HepG2 (cell line): Measurements from ENCODE around the gene SLC22A23. TPM values are rescaled to one million over a fixed set of nuclear protein-coding genes. Genes with fewer than 3 reads are reported as not detected.

Experiments
- BCL6 ChIP-seq: IDR thresholded peaks from 2 replicates; pipeline ENCODE4 v1.6.1; 2016; ENCODE audit warnings: missing genetic modification reagents, missing compliant biosample characterization
- CCDC6 ChIP-seq: sonication (generic); formaldehyde crosslinking; IDR thresholded peaks from 2 replicates; pipeline ENCODE4 v1.8.1; 2022; ENCODE audit warnings: mild to moderate bottlenecking, missing genetic modification reagents, moderate library complexity
- ELF3 ChIP-seq: IDR thresholded peaks from 2 replicates; pipeline ENCODE4 v1.6.1; 2016; ENCODE audit warnings: missing genetic modification reagents, missing compliant biosample characterization
- FOXO1 ChIP-seq: sonication (generic); formaldehyde crosslinking; IDR thresholded peaks from 2 replicates; pipeline ENCODE4 v1.4.0; 2020; ENCODE audit warnings: missing genetic modification reagents
- GABPB1 ChIP-seq: IDR thresholded peaks from 2 replicates; pipeline ENCODE4 v1.6.1; 2016; ENCODE audit warnings: mild to moderate bottlenecking, missing genetic modification reagents, moderate library complexity, missing compliant biosample characterization
- GATAD2A ChIP-seq: IDR thresholded peaks from 2 replicates; pipeline ENCODE4 v1.6.1; 2016
- HMG20B ChIP-seq: conservative IDR thresholded peaks from 2 replicates; pipeline ENCODE4 v1.6.1; 2016; ENCODE audit warnings: missing genetic modification reagents, missing compliant biosample characterization
- KAT8 ChIP-seq: IDR thresholded peaks from 2 replicates; pipeline ENCODE4 v1.6.1; 2016; ENCODE audit warnings: missing genetic modification reagents, missing compliant biosample characterization
- KDM2A ChIP-seq: sonication (generic); formaldehyde crosslinking; IDR thresholded peaks from 2 replicates; pipeline ENCODE4 v1.4.0; 2020; ENCODE audit warnings: low read depth, missing genetic modification reagents, borderline replicate concordance
- MIER3 ChIP-seq: IDR thresholded peaks from 2 replicates; pipeline ENCODE4 v1.6.1; 2016; ENCODE audit warnings: missing compliant biosample characterization, borderline replicate concordance
- NFKBIZ ChIP-seq: IDR thresholded peaks from 2 replicates; pipeline ENCODE4 v1.6.1; 2018; ENCODE audit warnings: missing genetic modification reagents, missing compliant biosample characterization
- SIN3A ChIP-seq: IDR thresholded peaks from 2 replicates; pipeline ENCODE4 v1.6.1; 2011; ENCODE audit warnings: low read depth, mild to moderate bottlenecking, control low read depth, low read length, borderline replicate concordance
- SOX5 ChIP-seq: IDR thresholded peaks from 2 replicates; pipeline ENCODE4 v1.6.1; 2016; ENCODE audit warnings: borderline replicate concordance
- TARDBP ChIP-seq: sonication (generic); formaldehyde crosslinking; IDR thresholded peaks from 2 replicates; pipeline ENCODE4 v1.8.0; 2022; ENCODE audit warnings: mild to moderate bottlenecking, missing genetic modification reagents
- TBX2 ChIP-seq: sonication (generic); formaldehyde crosslinking; IDR thresholded peaks from 2 replicates; pipeline ENCODE4 v1.5.0; 2020; ENCODE audit warnings: missing genetic modification reagents, mild to moderate bottlenecking, borderline replicate concordance
- TOE1 ChIP-seq: sonication (generic); formaldehyde crosslinking; IDR thresholded peaks from 2 replicates; pipeline ENCODE4 v1.4.0; 2020; ENCODE audit warnings: mild to moderate bottlenecking, missing genetic modification reagents
- ZNF12 ChIP-seq: sonication (generic); formaldehyde crosslinking; IDR thresholded peaks from 2 replicates; pipeline ENCODE4 v1.5.0; 2020; ENCODE audit warnings: missing genetic modification reagents
- ZNF292 ChIP-seq: sonication (generic); formaldehyde crosslinking; IDR thresholded peaks from 2 replicates; pipeline ENCODE4 v1.8.1; 2022; ENCODE audit warnings: mild to moderate bottlenecking, low read depth, missing genetic modification reagents, borderline replicate concordance
- ZNF543 ChIP-seq: sonication (generic); formaldehyde crosslinking; IDR thresholded peaks from 2 replicates; pipeline ENCODE4 v1.4.0; 2020; ENCODE audit warnings: mild to moderate bottlenecking, missing genetic modification reagents
- ZNF569 ChIP-seq: sonication (generic); formaldehyde crosslinking; IDR thresholded peaks from 2 replicates; pipeline ENCODE4 v1.5.0; 2020; ENCODE audit warnings: mild to moderate bottlenecking, missing genetic modification reagents, moderate library complexity, borderline replicate concordance
- ZNF576 ChIP-seq: sonication (generic); formaldehyde crosslinking; IDR thresholded peaks from 2 replicates; pipeline ENCODE4 v1.4.0; 2020; ENCODE audit warnings: mild to moderate bottlenecking, missing genetic modification reagents
- ZNF614 ChIP-seq: IDR thresholded peaks from 2 replicates; pipeline ENCODE4 v1.6.1; 2018; ENCODE audit warnings: missing biosample characterization, missing genetic modification reagents, inconsistent platforms, borderline replicate concordance
- ZNF775 ChIP-seq: sonication (generic); formaldehyde crosslinking; IDR thresholded peaks from 2 replicates; pipeline ENCODE4 v1.4.0; 2020; ENCODE audit warnings: missing genetic modification reagents, mild to moderate bottlenecking, moderate library complexity, borderline replicate concordance
- polyA plus RNA-seq, 8 experiments: library from polyadenylated mRNA; depleted of rRNA in 3 of 8; stranded (reverse) in 7 of 8; unstranded in 1 of 8; fragments of >200 nt; fragmentation: Illumina TruSeq in 4 of 8; extraction: Trizol in 4 of 8; gene quantifications; 2 replicates each; pipeline versions ENCODE4 v1.2.1 to v1.2.3, GENCODE V29; 2011 to 2016; ENCODE audit warnings: low read depth in 4 of 8, missing spikeins in 1 of 8, mixed read lengths in 1 of 8; ENCODE audit not compliant: insufficient read depth in 1 of 8
- total RNA-seq, 5 experiments: library from RNA; depleted of rRNA; stranded (reverse); fragments of >200 nt; fragmentation: Illumina TruSeq; extraction: Trizol; gene quantifications; 2 replicates each; pipeline ENCODE4 v1.2.3, GENCODE V29; 2016; ENCODE audit warnings: low read depth in 1 of 5
- TF ChIP-seq, protein P1 (sequence below): IDR thresholded peaks from 2 replicates; pipeline ENCODE4 v1.6.1; 2012; ENCODE audit warnings: inconsistent platforms
- TF ChIP-seq, protein P2 (sequence below): sonication (generic); formaldehyde crosslinking; IDR thresholded peaks from 2 replicates; pipeline ENCODE4 v1.4.0; 2020; ENCODE audit warnings: missing genetic modification reagents
- TF ChIP-seq, protein P3 (sequence below): sonication (generic); formaldehyde crosslinking; IDR thresholded peaks from 2 replicates; pipeline ENCODE4 v1.5.0; 2020; ENCODE audit warnings: mild to moderate bottlenecking, missing genetic modification reagents, moderate library complexity

SLC22A23 gene
- total and polyA plus RNA-seq, 2 of the 13 experiments (the other 11 are each of a cell fraction or from before 2014, with no cell fraction given): 11.8 to 17.5 TPM

GRCh38 chr6:3414327-3415081, 42.3 kb downstream of the SLC22A23 start (continued):
- TF ChIP-seq TBX2 (CRISPR knock-in tag) (peak; percentile 57; the same call in 1 of the 2 replicates), ELF3 (CRISPR knock-in tag) (peak; percentile 46; the same call in 1 of the 2 replicates), KDM2A (CRISPR knock-in tag) (0 out of 2 replicates have a peak, but pooled peaks have one; percentile 27), ZNF576 (CRISPR knock-in tag) (no peak), ZNF569 (CRISPR knock-in tag) (no peak), NFKBIZ (CRISPR knock-in tag) (0 out of 2 replicates have a peak, but pooled peaks have one; percentile 44), FOXO1 (CRISPR knock-in tag) (peak; percentile 25; the same call in 1 of the 2 replicates), KAT8 (CRISPR knock-in tag) (peak; percentile 16; the same call in 1 of the 2 replicates), SIN3A (peak; percentile 57; the same call in 1 of the 2 replicates), BCL6 (CRISPR knock-in tag) (peak; percentile 65; the same call in 1 of the 2 replicates), ZNF12 (CRISPR knock-in tag) (peak; percentile 45; the same call in 1 of the 2 replicates), HMG20B (CRISPR knock-in tag) (0 out of 2 replicates have a peak, but pooled peaks have one; percentile 40), CCDC6 (no peak), GATAD2A (CRISPR knock-in tag) (peak; percentile 93), TOE1 (CRISPR knock-in tag) (no peak), ZNF292 (CRISPR knock-in tag) (peak; percentile 84; the same call in 1 of the 2 replicates), GABPB1 (CRISPR knock-in tag) (no peak), TARDBP (CRISPR knock-in tag) (no peak), MIER3 (CRISPR knock-in tag) (0 out of 2 replicates have a peak, but pooled peaks have one; percentile 61), ZNF543 (CRISPR knock-in tag) (no peak), ZNF614 (no peak), ZNF775 (CRISPR knock-in tag) (no peak), SOX5 (peak; percentile 63; the same call in 1 of the 2 replicates)
- TF ChIP-seq, protein P1, sequence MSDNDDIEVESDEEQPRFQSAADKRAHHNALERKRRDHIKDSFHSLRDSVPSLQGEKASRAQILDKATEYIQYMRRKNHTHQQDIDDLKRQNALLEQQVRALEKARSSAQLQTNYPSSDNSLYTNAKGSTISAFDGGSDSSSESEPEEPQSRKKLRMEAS: peak; percentile 91
- TF ChIP-seq, protein P2, sequence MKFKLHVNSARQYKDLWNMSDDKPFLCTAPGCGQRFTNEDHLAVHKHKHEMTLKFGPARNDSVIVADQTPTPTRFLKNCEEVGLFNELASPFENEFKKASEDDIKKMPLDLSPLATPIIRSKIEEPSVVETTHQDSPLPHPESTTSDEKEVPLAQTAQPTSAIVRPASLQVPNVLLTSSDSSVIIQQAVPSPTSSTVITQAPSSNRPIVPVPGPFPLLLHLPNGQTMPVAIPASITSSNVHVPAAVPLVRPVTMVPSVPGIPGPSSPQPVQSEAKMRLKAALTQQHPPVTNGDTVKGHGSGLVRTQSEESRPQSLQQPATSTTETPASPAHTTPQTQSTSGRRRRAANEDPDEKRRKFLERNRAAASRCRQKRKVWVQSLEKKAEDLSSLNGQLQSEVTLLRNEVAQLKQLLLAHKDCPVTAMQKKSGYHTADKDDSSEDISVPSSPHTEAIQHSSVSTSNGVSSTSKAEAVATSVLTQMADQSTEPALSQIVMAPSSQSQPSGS (CRISPR knock-in tag): no peak
- TF ChIP-seq, protein P3, sequence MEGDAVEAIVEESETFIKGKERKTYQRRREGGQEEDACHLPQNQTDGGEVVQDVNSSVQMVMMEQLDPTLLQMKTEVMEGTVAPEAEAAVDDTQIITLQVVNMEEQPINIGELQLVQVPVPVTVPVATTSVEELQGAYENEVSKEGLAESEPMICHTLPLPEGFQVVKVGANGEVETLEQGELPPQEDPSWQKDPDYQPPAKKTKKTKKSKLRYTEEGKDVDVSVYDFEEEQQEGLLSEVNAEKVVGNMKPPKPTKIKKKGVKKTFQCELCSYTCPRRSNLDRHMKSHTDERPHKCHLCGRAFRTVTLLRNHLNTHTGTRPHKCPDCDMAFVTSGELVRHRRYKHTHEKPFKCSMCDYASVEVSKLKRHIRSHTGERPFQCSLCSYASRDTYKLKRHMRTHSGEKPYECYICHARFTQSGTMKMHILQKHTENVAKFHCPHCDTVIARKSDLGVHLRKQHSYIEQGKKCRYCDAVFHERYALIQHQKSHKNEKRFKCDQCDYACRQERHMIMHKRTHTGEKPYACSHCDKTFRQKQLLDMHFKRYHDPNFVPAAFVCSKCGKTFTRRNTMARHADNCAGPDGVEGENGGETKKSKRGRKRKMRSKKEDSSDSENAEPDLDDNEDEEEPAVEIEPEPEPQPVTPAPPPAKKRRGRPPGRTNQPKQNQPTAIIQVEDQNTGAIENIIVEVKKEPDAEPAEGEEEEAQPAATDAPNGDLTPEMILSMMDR (CRISPR knock-in tag): peak; percentile 26; the same call in 1 of the 2 replicates
